Measurements from ENCODE around the gene CDH2.

The CDH2 gene

GRCh38 chr18:28136071-28136470 is 40.9 kb downstream of the CDH2 start:
- no peak for TF ChIP-seq CTCF (IDR thresholded peaks at IDR 0.05; ENCODE audit: control insufficient read depth, insufficient read depth, low read depth, low read length, missing control alignments)
- H3K4me3 ChIP-seq (ENCODE audit: control insufficient read depth, low read depth, low read length), result no peak overlapping the region
- no peak for DNase-seq (ENCODE audit: low read depth)

- DNase-seq (ENCODE audit: low read depth), result no peak
- TF ChIP-seq CTCF (IDR thresholded peaks at IDR 0.05; ENCODE audit: control insufficient read depth, insufficient read depth, low read depth, low read length, missing control alignments), result no peak
- H3K4me3 ChIP-seq (ENCODE audit: control insufficient read depth, low read depth, low read length), result no peak overlapping the region
Measured at GRCh38 chr18:28134774-28135173, 42.2 kb downstream of the CDH2 start.

- DNase-seq (ENCODE audit: low read depth), result no peak
- TF ChIP-seq CTCF (IDR thresholded peaks at IDR 0.05; ENCODE audit: control insufficient read depth, insufficient read depth, low read depth, low read length, missing control alignments), result no peak
- H3K4me3 ChIP-seq (ENCODE audit: control insufficient read depth, low read depth, low read length), result no peak overlapping the region
Measured at GRCh38 chr18:28132084-28132483, 44.8 kb downstream of the CDH2 start.

GRCh38 chr18:28128659-28128980 is 48.3 kb downstream of the CDH2 start:
- no peak for TF ChIP-seq CTCF (IDR thresholded peaks at IDR 0.05; ENCODE audit: control insufficient read depth, insufficient read depth, low read depth, low read length, missing control alignments)
- no peak for DNase-seq (ENCODE audit: low read depth)
- H3K4me3 ChIP-seq (ENCODE audit: control insufficient read depth, low read depth, low read length), result no peak overlapping the region

GRCh38 chr18:28127763-28128658 is 48.9 kb downstream of the CDH2 start:
- no peak for TF ChIP-seq CTCF (IDR thresholded peaks at IDR 0.05; ENCODE audit: control insufficient read depth, insufficient read depth, low read depth, low read length, missing control alignments)

GRCh38 chr18:28127228-28127627 is 49.7 kb downstream of the CDH2 start:
- no peak overlapping the region for H3K4me3 ChIP-seq (ENCODE audit: control insufficient read depth, low read depth, low read length)
- TF ChIP-seq CTCF (IDR thresholded peaks at IDR 0.05; ENCODE audit: control insufficient read depth, insufficient read depth, low read depth, low read length, missing control alignments), result no peak
- no peak for DNase-seq (ENCODE audit: low read depth)

More at GRCh38 chr18:28127763-28128658, 48.9 kb downstream of the CDH2 start:
- H3K4me3 ChIP-seq (ENCODE audit: control insufficient read depth, low read depth, low read length), result no peak overlapping the region
- DNase-seq (ENCODE audit: low read depth), result no peak
